Ovary (tissue), 9 donors: ENCODE data around the gene POLD1. TPM values are rescaled to one million over a fixed set of nuclear protein-coding genes. Genes with fewer than 3 reads are reported as not detected.
A peak's percentile ranks its signal among the peaks of the same experiment; 100 is the strongest.
"Not testable (repeated sequence)": the region's sequence is repeated elsewhere in the genome, so short reads cannot be mapped to it uniquely, and the experiment has no call there.

Experiments
- DNase-seq, 5 donors: peaks; one replicate each; pipeline ENCODE4 v3.0.0-alpha.2; 2019 to 2020
- H3K27ac ChIP-seq, 2 donors: fragments of 200-600 bp; one replicate each; pipeline versions ENCODE4 v1.5.1 to v1.8.0; 2019 to 2022
- H3K27me3 ChIP-seq: fragments of 200-600 bp; one replicate; pipeline ENCODE4 v1.8.0; 2022
- H3K36me3 ChIP-seq: fragments of 200-600 bp; sonication (generic); one replicate; pipeline ENCODE4 v1.5.1; 2019
- H3K4me1 ChIP-seq: one replicate; pipeline ENCODE4 v1.8.1; 2013; ENCODE audit warnings: mild to moderate bottlenecking, moderate library complexity; ENCODE audit not compliant: insufficient read depth
- H3K4me3 ChIP-seq: fragments of 200-600 bp; sonication (generic); one replicate; pipeline ENCODE4 v1.5.1; 2017
- H3K9me3 ChIP-seq, 2 donors: fragments of 200-600 bp in 1 of 2; sonication (generic) in 1 of 2; one replicate each; pipeline versions ENCODE4 v1.5.1 to v1.8.1; 2013 to 2019; ENCODE audit warnings: mild to moderate bottlenecking in 1 of 2, moderate library complexity in 1 of 2
- CTCF ChIP-seq, 3 donors: fragments of 450-650 bp in 2 of 3; fragments of 200-600 bp in 1 of 3; IDR thresholded peaks; one replicate each; pipeline versions ENCODE4 v1.5.1 to v1.8.0; 2016 to 2022; ENCODE audit warnings: antibody characterized with exemption in 3 of 3, mild to moderate bottlenecking in 1 of 3
- EP300 ChIP-seq: sonication (generic); formaldehyde crosslinking; IDR thresholded peaks from one replicate; pipeline ENCODE4 v1.6.1; 2017; ENCODE audit warnings: antibody characterized with exemption
- POLR2A ChIP-seq: fragments of 450-650 bp; IDR thresholded peaks from one replicate; pipeline ENCODE4 v1.6.1; 2017; ENCODE audit warnings: antibody characterized with exemption, mild to moderate bottlenecking, moderate library complexity
- WGBS, 3 donors: extraction: QIAGEN DNeasy Blood & Tissue Kit in 1 of 3; methylation state at CpG; one replicate each; pipeline versions ENCODE4 v1.1.5 to v1.1.7; 2013 to 2017; 5-methylcytosine and 5-hydroxymethylcytosine counted together
- intact Hi-C, 4 donors: fragments of 100-400 bp; cut with DNase I; formaldehyde crosslinking; loops; one replicate each; pipeline versions ENCODE4 v1.11.0 to v1.15.1; 2022 to 2023
- polyA plus RNA-seq, 2 donors: library from polyadenylated mRNA; stranded (reverse); fragments of 200-250 nt in 1 of 2; fragments of 350-450 nt in 1 of 2; fragmentation: Illumina TruSeq in 1 of 2; extraction: RNeasy Lipid Tissue Mini Kit (QIAGEN cat#74804) in 1 of 2; gene quantifications; one replicate each; pipeline ENCODE4 v1.2.3, GENCODE V29; 2013 to 2014
- total RNA-seq, 7 donors: library from RNA; depleted of rRNA in 2 of 7; stranded (reverse); fragments of >200 nt in 2 of 7; fragmentation: NEBNext Ultra II Directional in 3 of 7; extraction: Animal tissue kit (Norgen Biotek cat#: 25700) in 3 of 7; gene quantifications; one replicate each; pipeline versions ENCODE4 v1.1.0 to v1.2.4, GENCODE V29; 2016 to 2023
- donor health status: DM: no; HTN: no; CAD: no; lungs with moderate emphysema.
- donor health status: DM: no; HTN: no; CAD: no.
- donor health status: Bipolar disorder and iron deficiency.
- donor health status: DM: yes; HTN: yes; CAD: no.
- donor health status: DM: no; HTN: no; CAD: no.
- donor health status: DM: yes; HTN: yes; CAD: no.

The POLD1 gene
- total and polyA plus RNA-seq, 9 donors: 0.52 to 25.2 (median 17.1) TPM

GRCh38 chr19:50384685-50385535 is 763 bp downstream of the POLD1 start:
- peak in 1 of 5 donors; percentile 19 for DNase-seq
- Histone ChIP-seq H3K27ac (peak overlapping the region; percentile 58 to 80), H3K9me3 (no peaks in the 10 kb centered on the region), H3K36me3 (no peaks in the 10 kb centered on the region), H3K4me3 (peak overlapping the region; percentile 60), H3K4me1 (peaks cover 2% of the 10 kb centered on the region), H3K27me3 (no peaks in the 10 kb centered on the region)
- 2 to 6% (median 4%) methylated on average over 26 of the region's 26 CpGs for WGBS, 3 donors
- intact Hi-C loops: loop anchor here in 1 of 4 donors (10.0 kb wide), 1 partner anchor 420 kb away; no protein-coding TSS in a partner anchor
- TF ChIP-seq EP300 (no peak), POLR2A (no peak), CTCF (IDR thresholded peaks at IDR 0.05) (no peak)

DNA sequence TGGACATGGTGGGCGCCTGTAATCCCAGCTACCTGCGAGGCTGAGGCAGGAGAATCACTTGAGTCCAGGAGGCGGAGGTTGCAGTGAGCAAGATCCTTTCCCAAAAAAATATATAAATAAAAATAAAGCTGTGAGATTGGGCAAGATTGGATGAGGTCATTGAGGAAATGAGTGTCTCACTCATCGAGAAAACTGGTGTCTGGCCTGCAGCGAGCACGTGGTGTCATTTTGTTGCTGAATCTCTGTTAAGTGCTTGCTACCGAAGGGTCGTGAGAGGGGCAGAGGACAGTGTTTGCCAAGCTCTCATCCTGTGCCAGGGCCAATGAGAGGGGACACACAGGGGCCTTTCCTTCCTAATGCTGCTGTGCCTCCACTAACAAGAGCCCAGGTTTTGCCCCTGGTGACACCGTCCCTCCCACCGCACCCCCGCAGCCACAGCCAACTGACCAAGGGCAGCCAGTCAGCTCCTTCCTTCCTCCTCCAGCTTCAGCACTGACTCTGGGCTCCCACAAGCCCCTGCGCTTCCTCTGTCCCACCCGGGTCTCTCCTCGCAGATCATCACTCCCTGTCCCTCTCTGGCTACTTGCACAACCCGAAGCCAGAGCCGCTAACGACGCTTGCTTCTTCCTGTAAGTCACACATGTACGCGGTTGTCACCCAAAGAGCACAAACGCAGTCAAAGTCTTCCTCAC is 3.2 kb downstream of the POLD1 start:
- Histone ChIP-seq H3K4me1 (peaks cover 2% of the 10 kb centered on the region), H3K4me3 (no peak overlapping the region), H3K27me3 (no peaks in the 10 kb centered on the region), H3K36me3 (no peaks in the 10 kb centered on the region), H3K27ac (no peak overlapping the region), H3K9me3 (no peaks in the 10 kb centered on the region)
- no peak for DNase-seq
- intact Hi-C loops: loop anchor here in 1 of 4 donors (10.0 kb wide), 1 partner anchor 417 kb away; no protein-coding TSS in a partner anchor
- TF ChIP-seq POLR2A (no peak), EP300 (no peak), CTCF (IDR thresholded peaks at IDR 0.05) (no peak)
- WGBS, 3 donors: 89 to 92% (median 90%) methylated on average over 21 of the region's 21 CpGs

DNA sequence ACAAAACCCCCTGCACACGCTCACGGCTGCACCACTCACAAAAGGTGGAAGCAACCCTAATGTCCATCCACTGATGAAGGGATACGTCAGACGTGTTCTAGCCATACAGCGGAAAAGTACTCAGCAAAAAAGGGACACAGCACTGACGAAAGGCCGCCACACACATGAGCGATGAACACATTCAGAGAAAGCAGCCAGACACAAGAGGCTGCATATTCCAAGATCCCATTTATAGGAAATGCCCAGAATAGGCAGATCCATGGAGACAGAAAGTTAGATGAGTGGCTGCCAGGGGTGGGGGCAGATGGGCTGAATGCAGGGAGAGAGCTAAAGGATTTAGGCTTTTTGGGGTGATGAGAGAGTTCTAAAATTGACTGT is 3.7 kb downstream of the POLD1 start:
- 95 to 97% (median 96%) methylated on average over 8 of the region's 8 CpGs for WGBS, 3 donors
- no peak overlapping the region for H3K4me3 ChIP-seq
- no peak for DNase-seq
- no peaks in the 10 kb centered on the region for H3K36me3 ChIP-seq
- no peak overlapping the region for H3K27ac ChIP-seq
- no peaks in the 10 kb centered on the region for H3K27me3 ChIP-seq
- TF ChIP-seq POLR2A: no peak
- no peak for TF ChIP-seq EP300
- no peak for TF ChIP-seq CTCF (IDR thresholded peaks at IDR 0.05)
- no peaks in the 10 kb centered on the region for H3K9me3 ChIP-seq
- peaks cover 2% of the 10 kb centered on the region for H3K4me1 ChIP-seq
- intact Hi-C loops: loop anchor here in 1 of 4 donors (10.0 kb wide), 1 partner anchor 417 kb away; no protein-coding TSS in a partner anchor

DNA sequence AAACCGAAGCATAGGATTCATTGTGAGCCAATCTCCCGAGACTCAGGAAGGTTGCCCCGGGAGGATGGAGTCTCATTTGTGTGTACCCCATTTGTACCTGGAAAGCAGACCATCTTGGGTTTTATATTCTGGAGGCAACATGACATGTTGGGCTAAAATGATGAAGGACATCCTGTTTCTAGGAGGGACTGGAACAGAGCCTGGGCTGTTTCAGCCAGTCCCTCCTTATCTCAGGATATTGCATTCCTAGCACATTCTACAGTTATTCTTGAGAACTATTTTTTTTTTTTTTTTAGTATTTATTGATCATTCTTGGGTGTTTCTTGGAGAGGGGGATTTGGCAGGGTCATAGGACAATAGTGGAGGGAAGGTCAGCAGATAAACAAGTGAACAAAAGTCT is 6.1 kb downstream of the POLD1 start:
- H3K36me3 ChIP-seq, intact Hi-C loops: not testable (repeated sequence)

DNA sequence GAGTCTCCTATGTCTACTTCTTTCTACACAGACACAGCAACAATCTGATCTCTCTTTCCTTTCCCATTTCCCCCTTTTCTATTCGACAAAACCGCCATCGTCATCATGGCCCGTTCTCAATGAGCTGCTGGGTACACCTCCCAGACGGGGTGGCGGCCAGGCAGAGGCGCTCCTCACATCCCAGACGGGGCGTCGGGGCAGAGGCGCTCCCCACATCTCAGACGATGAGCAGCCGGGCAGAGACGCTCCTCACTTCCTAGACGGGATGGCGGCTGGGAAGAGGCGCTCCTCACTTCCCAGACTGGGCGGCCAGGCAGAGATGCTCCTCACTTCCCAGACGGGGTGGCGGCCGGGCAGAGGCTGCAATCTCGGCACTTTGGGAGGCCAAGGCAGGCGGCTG is 6.8 kb downstream of the POLD1 start:
- DNase-seq, H3K27ac ChIP-seq, H3K4me1 ChIP-seq, intact Hi-C loops, H3K4me3 ChIP-seq, H3K9me3 ChIP-seq, H3K27me3 ChIP-seq, H3K36me3 ChIP-seq: not testable (repeated sequence)
- WGBS, 3 donors: 89 to 95% (median 94%) methylated on average over 17 to 23 of the region's 23 CpGs

More for the DNA sequence above, 6.1 kb downstream of the POLD1 start:
- not testable (repeated sequence) for H3K27ac ChIP-seq, H3K27me3 ChIP-seq, H3K9me3 ChIP-seq, DNase-seq, H3K4me3 ChIP-seq, H3K4me1 ChIP-seq
- WGBS, 3 donors: 33 to 52% (median 39%) methylated on average over 3 of the region's 3 CpGs
